HG02981 (cell line): ENCODE measurements around the gene CRACR2A.

ENCODE experiments used
- ATAC-seq: cut with Tn5 transposase; IDR thresholded peaks from one replicate; pipeline ENCODE4 v1.9.1; 2021; ENCODE audit warnings: mild to moderate bottlenecking, moderate library complexity; ENCODE audit not compliant: unreplicated experiment

CRACR2A gene

GRCh38 chr12:3752741-3753486, at the start of gene CRACR2A:
Gene CRACR2A, minus strand, starts transcription at chr12:3753109. Its CDS starts 56,110 bp downstream, at chr12:3696999.
- ATAC-seq = peak; percentile 83

- ATAC-seq = no peak
Observed at GRCh38 chr12:3797531-3798048, 44.7 kb upstream of the CRACR2A start.

- no peak for ATAC-seq
Observed at GRCh38 chr12:3795492-3796133, 42.7 kb upstream of the CRACR2A start.

- no peak for ATAC-seq
Observed at GRCh38 chr12:3795066-3795465, 42.2 kb upstream of the CRACR2A start.

- ATAC-seq = no peak
Observed at GRCh38 chr12:3792623-3793288, 39.8 kb upstream of the CRACR2A start.

- ATAC-seq = no peak
Observed at GRCh38 chr12:3791256-3791874, 38.5 kb upstream of the CRACR2A start.

- ATAC-seq = no peak
Observed at GRCh38 chr12:3790642-3791041, 37.7 kb upstream of the CRACR2A start.

- no peak for ATAC-seq
Observed at GRCh38 chr12:3789838-3790237, 36.9 kb upstream of the CRACR2A start.

- ATAC-seq = no peak
Observed at GRCh38 chr12:3777206-3777809, 24.4 kb upstream of the CRACR2A start.

- no peak for ATAC-seq
Observed at GRCh38 chr12:3775385-3776035, 22.6 kb upstream of the CRACR2A start.

GRCh38 chr12:3772380-3772779, 19.5 kb upstream of the CRACR2A start:
- ATAC-seq = no peak

- ATAC-seq = no peak
Observed at GRCh38 chr12:3771853-3772252, 18.9 kb upstream of the CRACR2A start.

- ATAC-seq = no peak
Observed at GRCh38 chr12:3770891-3771290, 18.0 kb upstream of the CRACR2A start.

GRCh38 chr12:3768911-3769447, 16.1 kb upstream of the CRACR2A start:
- no peak for ATAC-seq

GRCh38 chr12:3761116-3761735, 8.3 kb upstream of the CRACR2A start:
- ATAC-seq = no peak

GRCh38 chr12:3759878-3760277, 7.0 kb upstream of the CRACR2A start:
- ATAC-seq = no peak

- no peak for ATAC-seq
Observed at GRCh38 chr12:3757261-3757660, 4.4 kb upstream of the CRACR2A start.

GRCh38 chr12:3755898-3756297, 3.0 kb upstream of the CRACR2A start:
- ATAC-seq = no peak

GRCh38 chr12:3753544-3754284, 805 bp upstream of the CRACR2A start:
- no peak for ATAC-seq
